ENCODE measurements around the gene SPRR3.

DNA sequence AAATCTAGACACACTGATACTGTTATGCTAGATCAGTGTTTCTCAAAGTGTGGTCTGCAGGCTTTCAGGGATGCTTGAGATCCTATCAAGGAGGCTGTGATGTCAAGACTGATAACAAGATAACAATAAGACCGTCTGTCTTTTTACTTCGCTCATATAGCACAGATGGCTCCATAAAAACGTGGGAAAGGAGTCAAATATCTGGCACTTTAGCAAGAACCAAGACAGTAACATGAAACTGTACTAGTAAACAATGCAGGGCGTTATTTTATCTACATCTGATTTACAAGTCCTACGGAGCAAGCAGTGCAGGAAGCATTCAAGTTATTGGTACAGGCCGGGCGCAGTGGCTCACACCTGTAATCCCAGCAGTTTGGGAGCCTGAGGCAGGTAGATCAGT, 3.6 kb upstream of the SPRR3 start:
- TF ChIP-seq POLR2A (IDR thresholded peaks at IDR 0.05) (no peak), EP300 (IDR thresholded peaks at IDR 0.05) (no peak), POLR2AphosphoS5 (IDR thresholded peaks at IDR 0.05) (no peak)
- TF ChIP-seq, protein P1, sequence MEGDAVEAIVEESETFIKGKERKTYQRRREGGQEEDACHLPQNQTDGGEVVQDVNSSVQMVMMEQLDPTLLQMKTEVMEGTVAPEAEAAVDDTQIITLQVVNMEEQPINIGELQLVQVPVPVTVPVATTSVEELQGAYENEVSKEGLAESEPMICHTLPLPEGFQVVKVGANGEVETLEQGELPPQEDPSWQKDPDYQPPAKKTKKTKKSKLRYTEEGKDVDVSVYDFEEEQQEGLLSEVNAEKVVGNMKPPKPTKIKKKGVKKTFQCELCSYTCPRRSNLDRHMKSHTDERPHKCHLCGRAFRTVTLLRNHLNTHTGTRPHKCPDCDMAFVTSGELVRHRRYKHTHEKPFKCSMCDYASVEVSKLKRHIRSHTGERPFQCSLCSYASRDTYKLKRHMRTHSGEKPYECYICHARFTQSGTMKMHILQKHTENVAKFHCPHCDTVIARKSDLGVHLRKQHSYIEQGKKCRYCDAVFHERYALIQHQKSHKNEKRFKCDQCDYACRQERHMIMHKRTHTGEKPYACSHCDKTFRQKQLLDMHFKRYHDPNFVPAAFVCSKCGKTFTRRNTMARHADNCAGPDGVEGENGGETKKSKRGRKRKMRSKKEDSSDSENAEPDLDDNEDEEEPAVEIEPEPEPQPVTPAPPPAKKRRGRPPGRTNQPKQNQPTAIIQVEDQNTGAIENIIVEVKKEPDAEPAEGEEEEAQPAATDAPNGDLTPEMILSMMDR (IDR thresholded peaks at IDR 0.05): no peak

Measured in sigmoid colon (tissue), 4 donors.